HG03135 (cell line): ENCODE data around the gene NACC2.
"Not testable (repeated sequence)": the region's sequence is repeated elsewhere in the genome, so short reads cannot be mapped to it uniquely, and the experiment has no call there.

Experiments
- ATAC-seq: cut with Tn5 transposase; IDR thresholded peaks from one replicate; pipeline ENCODE4 v1.9.1; 2021; ENCODE audit warnings: mild to moderate bottlenecking, moderate library complexity; ENCODE audit not compliant: unreplicated experiment

NACC2 gene

GRCh38 chr9:136083558-136084062 lies 11.5 kb downstream of the NACC2 start:
- ATAC-seq = no peak

GRCh38 chr9:136082496-136083361 lies 12.4 kb downstream of the NACC2 start:
- ATAC-seq = no peak

GRCh38 chr9:136081826-136082495 lies 13.1 kb downstream of the NACC2 start:
- ATAC-seq = no peak

GRCh38 chr9:136081113-136081825 lies 13.8 kb downstream of the NACC2 start:
- ATAC-seq = no peak

- ATAC-seq = no peak
Measured at GRCh38 chr9:136080716-136081112, 14.4 kb downstream of the NACC2 start.

- no peak for ATAC-seq
Measured at GRCh38 chr9:136079916-136080246, 15.2 kb downstream of the NACC2 start.

- no peak for ATAC-seq
Measured at GRCh38 chr9:136079211-136079915, 15.7 kb downstream of the NACC2 start.

GRCh38 chr9:136078498-136079011 lies 16.5 kb downstream of the NACC2 start:
- ATAC-seq = no peak

GRCh38 chr9:136078024-136078423 lies 17.1 kb downstream of the NACC2 start:
- no peak for ATAC-seq

GRCh38 chr9:136077491-136077890 lies 17.6 kb downstream of the NACC2 start:
- ATAC-seq = no peak

GRCh38 chr9:136075881-136076678 lies 19.0 kb downstream of the NACC2 start:
- ATAC-seq = no peak

GRCh38 chr9:136075134-136075841 lies 19.8 kb downstream of the NACC2 start:
- no peak for ATAC-seq

- no peak for ATAC-seq
Measured at GRCh38 chr9:136074706-136075105, 20.4 kb downstream of the NACC2 start.

GRCh38 chr9:136062657-136063439 lies 32.2 kb downstream of the NACC2 start:
- no peak for ATAC-seq

GRCh38 chr9:136061916-136062315 lies 33.2 kb downstream of the NACC2 start:
- not testable (repeated sequence) for ATAC-seq

GRCh38 chr9:136061405-136061804 lies 33.7 kb downstream of the NACC2 start:
- ATAC-seq = no peak

GRCh38 chr9:136060671-136061371 lies 34.3 kb downstream of the NACC2 start:
- no peak for ATAC-seq
